HG03196 (cell line): ENCODE results near the gene GSDME.
A peak's percentile ranks its signal among the peaks of the same experiment; 100 is the strongest.

ENCODE experiments used
- ATAC-seq: cut with Tn5 transposase; IDR thresholded peaks from one replicate; pipeline ENCODE4 v1.9.1; 2021; ENCODE audit not compliant: unreplicated experiment

GSDME gene

DNA sequence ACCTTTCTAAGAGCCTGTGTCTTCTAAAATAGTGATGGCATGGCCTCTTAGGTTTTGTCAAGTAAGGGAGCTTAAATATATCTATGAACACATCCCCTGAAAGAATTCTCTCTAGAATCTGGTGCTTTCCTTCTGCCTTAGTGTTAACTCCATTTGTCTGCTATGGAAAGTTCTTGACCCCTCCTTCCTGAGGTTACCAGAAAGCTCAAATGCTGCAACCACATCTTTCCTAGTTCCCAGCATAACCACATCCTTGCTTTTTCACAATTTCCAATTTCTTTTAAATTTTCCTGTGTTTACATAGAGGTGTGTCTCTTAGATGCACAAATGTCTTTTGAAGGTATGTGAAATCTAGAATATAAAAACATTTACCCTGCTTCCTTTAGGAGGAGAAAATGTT, 16.4 kb upstream of the GSDME start:
- no peak for ATAC-seq

DNA sequence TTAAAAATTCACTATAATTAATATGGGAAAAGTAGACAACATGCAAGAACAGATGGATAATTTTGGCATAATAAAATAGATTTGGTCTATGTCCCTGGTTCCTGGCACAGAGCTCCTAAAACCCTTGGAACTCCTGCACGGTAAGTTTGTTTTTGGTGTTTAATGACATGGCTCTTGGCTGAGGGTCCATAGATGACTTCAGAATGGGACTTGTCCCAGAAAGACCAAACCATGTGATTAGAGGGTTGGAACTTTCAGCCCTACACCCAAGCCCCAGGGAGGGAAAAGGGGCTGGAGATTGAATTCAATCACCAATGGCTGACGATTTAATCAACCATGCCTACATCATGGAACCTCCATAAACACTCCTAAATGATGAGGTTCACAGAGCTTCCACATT, 12.6 kb upstream of the GSDME start:
- no peak for ATAC-seq

DNA sequence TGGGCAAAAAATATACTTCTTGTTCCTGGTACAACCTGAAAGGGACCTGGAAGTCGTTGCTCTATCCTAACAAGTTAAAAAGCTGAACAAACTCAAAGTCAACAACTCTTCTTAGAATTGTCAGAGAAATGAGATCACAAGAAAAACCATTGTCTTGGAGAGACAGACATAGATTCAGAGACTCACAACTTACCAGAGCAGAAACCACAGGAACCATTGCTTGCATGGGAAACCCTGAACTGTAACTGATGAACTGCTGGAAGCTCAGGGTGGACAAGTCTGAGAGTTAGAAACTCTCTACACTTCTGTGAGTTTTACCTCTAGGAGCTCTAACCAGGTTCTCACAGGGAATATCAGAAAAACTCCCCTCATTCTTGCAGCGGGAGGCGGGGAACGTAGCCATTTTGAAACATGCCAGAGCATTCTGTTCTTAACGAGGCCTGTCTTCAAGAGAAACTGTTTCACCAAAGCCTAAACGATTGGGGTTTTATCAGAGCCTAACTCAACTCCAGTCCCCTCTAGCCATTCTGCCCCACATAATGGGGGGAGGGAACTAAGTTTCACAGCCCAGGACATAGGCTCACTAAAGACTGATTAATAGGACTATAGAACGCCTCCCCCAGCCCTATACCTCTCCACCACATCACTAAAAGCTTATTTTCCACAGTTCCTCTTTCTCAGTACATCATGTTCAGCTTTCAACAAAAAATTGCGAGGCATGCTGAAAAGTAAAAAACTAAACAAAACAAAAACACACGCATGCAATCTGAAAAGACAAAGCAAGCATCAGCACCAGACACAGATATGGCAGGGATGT, 12.0 kb upstream of the GSDME start:
- ATAC-seq: no peak

DNA sequence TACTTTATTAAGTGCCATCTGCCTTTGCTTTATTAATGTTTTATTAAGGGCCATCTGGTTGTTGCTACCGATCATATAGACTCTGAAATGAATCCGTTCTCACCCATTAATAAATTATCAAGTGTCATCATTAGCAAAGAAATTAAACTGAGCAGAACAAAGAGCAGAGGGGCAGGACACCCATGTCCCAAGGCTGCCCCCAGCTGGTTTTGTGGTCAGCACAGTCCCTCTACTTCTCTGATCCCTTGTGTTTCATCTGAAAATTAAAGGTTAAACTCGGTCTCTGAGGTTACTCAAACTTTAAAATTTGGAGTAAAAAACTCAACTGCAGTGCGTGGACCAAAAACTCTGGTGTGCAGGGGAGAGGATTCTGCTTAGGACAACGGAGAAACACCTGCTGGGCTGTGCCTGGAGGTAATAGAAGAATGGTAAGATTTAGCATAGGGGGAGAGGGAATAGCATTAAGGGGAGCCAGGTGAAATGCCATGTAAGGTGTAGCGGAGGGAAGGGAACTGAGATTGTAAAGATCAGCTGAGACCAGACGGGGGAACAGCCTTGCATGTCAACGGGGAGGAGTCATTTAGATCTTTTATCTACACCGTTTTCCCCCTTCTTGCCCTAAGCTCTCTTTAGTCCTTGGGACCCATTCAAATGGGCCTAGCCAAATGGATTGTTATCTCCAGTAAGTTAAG, 10.8 kb upstream of the GSDME start:
- no peak for ATAC-seq

DNA sequence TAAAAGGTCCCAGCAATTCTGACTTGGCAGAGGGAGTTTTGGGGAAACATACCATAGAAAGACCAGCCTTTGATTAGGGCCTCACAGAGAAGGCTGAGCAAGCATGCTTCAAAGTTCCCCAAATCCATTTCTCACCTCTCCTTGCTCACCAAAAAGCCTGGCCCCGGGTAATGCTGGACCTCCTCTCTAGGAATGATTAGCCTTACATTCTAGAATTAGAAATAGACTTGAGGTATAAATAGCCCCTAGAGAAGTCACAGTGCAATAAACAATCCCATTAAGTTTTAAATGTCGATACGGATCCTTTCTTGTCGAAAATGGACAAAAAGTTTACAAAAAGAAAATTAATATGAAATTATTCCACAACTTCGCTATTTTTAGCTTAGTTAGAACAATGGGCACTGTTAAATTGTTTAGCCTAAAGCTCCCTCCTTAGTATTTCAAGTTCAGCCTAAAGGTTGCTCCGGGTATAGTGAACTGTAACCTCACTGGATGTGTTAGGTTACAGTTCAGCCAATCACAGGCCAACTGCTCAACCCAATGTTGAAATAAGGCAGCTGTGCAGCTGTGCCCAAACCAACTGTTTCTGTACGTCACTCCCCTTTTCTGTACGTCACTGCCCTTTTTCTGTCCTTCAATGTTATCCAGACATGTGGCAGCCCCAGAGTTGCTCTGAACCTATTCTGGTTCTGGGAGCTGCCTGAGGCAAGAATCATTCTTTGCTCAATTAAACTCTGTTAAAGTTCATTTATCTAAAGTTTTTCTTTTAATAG, 7.9 kb upstream of the GSDME start:
- no peak for ATAC-seq

DNA sequence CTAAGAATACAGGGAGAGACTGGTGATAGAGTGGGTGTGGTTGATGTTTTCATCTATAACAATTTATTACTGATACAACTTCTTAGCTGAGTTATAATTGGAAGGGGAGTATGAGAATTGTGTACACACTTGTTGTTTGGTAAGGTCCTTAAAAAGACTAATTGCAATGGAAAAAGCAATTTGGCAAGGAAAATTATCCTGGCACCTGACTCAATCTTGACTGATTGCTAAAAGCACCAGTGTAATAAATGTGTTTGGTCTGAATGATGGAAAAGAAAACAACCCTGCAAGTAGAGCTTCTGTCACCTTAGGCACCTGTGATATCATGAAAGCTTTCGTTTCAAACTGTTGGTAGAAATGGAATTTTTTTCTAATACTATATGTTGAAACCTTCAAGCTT, 6.7 kb upstream of the GSDME start:
- no peak for ATAC-seq

DNA sequence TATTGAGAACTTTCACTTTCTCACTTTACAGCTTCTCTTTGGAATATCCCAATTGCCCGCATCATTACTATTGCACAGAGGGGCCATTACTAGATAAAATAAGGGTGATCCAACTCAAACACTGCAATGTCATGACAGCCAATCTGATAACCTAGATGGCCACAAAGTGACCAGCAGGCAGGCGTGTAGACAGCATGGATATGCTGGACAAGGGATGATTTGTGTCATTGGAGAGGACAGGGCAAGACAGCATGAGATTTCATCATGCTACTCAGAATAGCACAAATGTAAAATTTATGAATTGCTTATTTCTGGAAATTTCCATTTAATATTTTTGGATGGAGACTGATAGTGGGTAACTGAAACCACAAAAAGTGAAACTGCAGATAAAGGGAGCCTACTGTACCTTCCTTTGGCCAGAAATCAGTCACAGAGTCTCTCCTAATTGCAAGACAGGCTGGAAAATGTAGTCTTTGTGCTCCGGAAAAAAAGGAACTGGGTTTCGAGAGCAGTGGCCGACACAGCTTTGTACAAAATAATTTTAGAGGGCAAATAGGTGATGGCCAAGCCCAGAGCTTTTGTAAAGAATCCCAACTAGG, 6.1 kb upstream of the GSDME start:
- no peak for ATAC-seq

DNA sequence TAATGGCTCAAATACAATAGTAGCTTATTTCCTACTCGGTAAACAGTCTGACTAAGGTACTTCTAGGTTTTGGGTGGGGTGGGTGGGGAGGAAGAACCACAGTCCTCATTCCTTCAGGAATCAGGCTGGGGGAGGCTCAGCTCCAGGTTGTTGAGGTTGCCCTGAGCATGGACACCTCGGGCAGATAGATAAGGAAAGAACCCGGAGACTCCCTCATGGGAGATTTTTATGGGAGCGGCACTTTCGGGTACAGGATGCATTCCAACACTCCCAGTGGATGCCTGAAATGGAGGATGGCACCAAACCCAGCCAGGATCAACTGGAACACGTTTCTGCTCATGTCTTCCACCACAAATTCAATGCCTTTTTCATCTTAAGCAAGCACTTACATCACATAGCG, 5.5 kb upstream of the GSDME start:
- ATAC-seq: no peak

DNA sequence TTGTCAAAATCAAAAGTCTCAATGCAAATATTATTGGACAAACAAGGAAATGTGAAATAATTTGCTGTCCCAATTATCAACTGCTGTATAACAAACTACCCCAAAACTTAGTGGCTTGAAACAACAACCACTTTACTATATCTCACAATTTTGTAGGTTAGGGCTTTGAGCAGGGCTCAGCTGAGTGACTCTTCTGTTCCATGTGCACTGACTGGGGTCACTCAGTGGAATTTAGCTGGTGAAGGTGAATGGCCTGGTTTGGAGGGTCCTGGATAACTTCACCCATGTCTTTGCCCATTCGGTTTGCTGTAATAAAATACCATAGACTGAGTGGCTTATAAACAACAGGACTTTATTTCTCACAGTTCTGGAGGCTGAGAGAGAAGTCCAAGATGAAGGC, 3.7 kb upstream of the GSDME start:
- ATAC-seq: no peak

DNA sequence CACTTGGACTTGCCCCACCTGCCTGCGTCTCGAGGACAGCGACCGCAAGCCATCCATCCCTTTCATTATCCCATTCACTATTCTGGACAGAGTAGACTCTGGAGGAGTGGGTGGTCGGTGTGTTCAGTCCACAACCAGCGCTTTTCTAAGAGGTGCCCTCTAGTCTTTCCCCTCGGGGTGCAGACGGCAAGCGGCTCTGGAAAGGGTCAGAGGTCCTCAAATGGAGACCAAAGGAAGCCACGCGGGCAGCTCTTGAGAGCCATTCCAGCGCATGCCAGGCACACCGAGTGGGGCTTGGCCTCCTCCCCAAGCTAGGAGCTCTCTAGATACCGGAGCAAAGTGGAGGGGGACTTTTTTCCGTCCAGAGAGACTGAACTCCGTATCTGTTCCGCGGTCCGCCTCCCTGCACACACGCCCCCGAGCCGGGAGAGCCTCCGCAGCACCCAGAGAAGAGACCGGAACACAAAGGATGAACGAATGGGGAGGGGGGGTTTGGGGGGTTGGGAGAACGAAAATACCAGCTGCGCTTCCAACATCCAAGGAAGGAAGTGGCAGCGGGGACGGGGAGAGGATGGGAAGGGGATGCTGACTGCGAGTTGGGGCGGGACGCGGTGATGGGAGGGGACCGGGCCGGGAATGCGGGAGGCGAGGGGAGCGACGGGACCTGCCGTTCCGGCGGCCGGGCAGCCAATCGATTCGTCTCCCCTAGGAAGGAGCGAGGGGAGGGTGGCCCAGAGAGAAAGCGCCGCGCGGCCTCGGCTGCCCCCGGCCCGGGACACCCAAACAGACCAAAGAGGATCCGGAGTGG, 515 bp downstream of the GSDME start:
- ATAC-seq: peak; percentile 27

DNA sequence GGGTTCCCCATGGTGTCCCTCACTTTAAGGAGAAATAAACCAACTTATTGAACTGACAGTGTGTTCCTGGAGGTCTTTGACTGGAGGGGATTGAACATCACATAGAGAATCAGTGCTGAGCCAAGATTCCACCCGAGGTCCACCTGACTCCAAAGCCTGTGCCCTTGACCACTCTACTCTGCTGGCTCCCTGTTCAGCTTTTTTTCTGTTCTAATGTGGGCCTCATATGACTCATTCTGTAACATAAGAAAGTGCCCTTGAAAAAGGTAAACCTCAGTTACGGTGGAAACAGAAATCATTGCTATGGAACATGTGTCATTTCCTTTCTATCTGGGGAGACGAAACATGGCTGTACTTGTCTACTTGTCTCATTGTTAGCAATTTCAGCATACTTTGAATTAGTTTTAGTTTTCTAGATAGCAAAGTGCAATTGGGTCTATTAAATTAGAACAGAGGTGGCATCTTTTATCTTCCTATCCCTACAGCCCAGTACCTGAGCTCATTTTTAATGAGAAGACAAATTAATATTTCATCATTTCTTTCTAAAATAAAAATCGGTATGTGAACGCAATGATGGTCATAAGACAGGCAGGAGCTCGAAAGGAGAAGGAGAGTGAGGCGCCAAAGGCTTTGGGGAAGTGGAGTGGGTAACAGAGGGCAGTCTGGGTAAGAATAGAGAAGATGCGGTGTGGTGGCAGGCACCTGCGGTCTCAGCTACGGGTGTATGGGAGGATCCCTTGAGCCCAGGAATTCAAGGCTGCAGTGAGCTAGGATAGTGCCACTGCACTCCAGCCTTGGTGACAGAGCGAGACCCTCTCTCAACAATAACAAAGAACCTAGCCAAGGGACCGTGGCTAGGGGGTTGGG, 1.5 kb downstream of the GSDME start:
- peak; percentile 56 for ATAC-seq

DNA sequence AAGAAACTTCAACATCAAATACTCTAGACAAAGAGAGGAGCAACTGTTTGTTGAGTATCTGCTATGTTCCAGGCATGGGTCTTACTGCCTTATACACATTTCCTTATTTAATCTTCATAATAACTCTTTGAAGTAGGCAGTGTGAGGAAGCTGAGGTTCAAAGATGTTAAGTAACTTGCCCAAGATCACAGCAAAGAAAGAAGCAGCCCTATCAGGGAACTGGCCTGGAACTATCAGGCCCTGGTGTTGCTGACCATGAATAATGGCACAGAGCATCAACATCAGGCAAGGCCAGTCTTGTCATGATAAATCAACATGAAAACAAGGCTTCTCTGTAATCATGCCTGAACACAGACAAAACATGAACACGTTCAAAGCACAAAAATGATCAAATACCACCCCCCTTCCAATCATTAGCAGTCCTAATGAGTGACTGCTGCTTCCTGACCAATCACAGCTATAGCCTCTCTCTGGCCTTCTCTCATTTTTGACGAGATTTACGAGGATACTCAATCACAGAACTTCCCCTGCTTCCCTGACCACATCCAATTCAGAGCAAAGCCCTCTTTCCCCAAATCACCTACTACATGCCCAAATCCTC, 2.3 kb downstream of the GSDME start:
- ATAC-seq: no peak

DNA sequence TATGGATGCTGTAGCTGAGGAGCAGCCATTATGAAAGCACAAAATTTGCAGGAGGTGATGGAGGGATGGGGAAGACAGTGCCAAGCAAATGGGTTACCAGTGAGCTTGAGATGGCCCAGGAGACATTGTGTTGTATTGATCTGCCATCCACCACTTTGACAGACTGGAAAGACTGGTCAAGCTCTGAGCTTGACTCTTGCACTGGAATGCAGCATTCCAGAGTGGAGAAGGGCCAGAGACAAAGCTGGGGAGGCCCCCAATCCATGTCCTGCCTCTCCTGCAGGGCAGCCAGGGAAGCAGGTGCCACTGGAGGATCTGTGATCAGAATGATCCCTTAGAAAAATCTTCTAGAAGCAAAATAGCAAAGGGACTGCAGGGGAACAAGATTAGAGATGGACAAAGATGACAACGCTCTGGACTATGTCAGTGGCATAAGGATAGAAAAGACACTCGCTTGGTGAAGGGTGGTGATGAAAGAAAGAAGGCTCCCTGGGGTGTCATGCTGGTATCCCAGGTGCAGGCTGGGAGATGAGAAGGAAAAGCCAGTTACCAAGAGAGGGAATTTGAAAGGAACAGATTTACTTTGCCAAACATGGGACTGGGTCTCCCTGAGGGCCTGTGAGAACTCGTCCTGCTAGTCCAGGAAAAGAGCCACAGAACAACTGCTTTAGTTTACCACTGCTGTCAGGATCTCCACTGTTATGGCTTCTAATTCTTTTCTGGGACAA, 5.0 kb downstream of the GSDME start:
- ATAC-seq: no peak

DNA sequence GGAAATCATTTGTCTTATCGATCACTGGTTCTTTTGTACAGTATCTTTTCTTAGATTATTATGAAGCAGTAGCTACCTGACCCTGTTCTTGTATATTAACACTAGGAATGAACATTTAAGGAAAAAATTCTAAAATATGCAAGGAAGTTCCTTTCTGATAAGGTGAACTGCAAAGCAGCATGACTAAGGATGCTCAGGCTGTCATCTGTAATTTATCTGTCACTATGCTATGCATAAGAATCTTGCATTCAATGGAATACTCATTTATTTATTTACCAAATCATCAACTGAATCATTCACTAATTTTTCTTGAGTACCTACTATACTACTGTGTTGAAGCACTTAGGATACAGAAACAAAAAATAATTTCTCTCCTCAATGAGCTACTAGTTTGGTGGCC, 5.8 kb downstream of the GSDME start:
- no peak for ATAC-seq

DNA sequence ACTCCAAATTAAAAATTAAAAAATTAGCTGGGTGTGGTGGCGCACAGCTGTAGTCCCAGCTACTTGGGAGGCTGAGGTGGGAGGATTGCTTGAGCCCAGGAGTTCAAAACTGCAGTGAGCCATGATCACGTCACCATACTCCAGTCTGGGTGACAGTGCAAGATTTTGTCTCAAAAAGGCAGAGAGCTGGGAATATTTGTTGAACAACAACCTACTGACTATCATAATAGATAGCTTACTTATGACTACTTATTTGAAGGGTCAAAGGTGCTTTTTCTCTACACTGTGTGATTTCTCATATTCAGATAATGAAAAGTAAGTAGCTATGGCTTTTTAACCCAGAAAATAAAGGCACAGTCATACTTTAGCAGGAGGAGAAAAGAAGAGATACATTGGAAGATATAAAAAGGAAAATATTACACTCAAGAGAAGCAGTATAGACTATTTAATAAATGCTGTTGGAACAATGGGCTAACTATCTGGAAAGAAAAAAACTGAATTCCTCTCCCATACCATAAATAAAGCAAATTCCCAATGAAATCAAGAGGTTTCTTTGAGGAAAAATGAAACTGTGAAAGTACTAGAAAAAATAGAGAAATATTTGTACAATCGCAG, 6.7 kb downstream of the GSDME start:
- ATAC-seq: no peak

DNA sequence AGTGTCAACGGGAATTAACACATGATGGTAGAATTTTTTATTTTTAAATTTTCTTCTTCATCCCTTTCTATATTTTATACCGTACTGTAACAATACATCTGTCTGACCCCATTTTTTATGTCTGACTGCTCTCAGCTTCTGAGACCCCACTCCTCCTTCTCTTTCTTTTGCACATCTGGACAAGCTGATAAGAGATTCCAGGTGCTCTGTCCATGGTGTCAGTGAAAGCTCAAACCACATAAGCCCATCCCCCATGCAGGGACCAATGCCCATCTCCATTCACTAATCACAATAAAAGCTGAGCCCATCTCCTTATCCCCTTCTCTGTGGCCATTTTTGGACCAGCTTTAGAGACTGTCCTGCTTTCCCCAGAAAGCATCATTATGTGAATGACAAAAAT, 8.7 kb downstream of the GSDME start:
- ATAC-seq: no peak

DNA sequence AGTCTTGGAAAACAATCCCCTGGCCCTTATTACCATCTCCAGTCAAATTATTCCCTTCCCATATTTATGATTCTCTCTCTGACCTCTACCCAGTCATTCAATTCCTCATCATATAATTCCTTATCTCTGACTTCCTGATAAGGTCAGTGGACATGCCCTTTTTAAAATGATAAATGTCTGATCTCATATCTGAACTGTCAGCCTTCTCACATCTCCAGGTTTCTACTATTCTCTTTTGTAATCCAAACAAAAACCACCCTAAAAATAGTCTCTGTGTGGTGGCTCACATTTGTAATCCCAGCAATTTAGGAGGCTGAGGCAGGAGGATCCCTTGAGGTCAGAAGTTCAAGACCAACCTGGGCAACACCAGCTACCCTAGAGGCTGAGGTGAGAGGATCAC, 11.9 kb downstream of the GSDME start:
- no peak for ATAC-seq

DNA sequence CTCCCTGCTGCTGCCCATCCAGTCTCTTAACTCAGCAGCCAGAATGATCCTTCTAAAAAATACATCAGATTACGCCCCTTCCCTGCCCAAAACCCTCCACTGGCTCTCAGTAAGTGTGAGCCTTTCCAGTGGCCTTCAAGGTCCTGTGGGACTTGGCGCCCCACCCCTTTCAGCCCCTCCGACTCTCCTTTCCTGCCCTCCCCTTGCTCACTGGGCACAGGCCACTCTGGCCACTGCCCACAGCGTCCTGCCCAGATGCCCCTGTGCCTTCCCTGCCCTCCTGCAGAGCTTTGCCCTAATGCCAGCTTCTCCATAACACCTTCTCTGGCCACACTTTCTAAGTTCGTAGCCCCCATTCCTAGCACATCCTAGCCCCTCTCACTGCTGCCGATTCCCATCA, 13.8 kb downstream of the GSDME start:
- ATAC-seq: no peak
